Nucleus accumbens (tissue), 56 donors: ENCODE results near the gene THBS3.
"Not testable (repeated sequence)": the region's sequence is repeated elsewhere in the genome, so short reads cannot be mapped to it uniquely, and the experiment has no call there.

Experiments
- DNase-seq, 56 donors: peaks; one replicate each; lab custom pipeline; 2025; lab: John Stamatoyannopoulos, UW

The THBS3 gene

DNA sequence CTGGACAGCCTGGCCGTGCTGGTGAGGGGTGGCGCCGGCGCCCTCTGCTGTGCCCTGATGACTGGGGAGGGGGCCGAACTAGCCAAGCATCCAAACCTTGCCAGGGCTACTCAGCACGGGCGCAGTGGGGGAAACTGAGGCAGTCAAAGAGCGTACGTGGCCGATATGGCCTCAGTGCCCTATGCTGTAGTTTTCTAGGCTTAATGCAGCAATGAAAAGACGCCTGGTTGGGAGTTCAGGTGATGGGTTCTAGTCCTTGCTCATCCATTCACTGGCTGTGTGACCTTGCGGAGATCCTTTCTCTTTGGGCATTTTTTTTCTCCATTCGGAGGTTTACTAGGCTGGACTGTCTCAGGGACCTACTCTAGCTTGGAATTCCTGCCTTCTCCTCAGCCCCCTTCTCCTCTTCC, 1.6 kb upstream of the THBS3 start:
- no peak for DNase-seq

DNA sequence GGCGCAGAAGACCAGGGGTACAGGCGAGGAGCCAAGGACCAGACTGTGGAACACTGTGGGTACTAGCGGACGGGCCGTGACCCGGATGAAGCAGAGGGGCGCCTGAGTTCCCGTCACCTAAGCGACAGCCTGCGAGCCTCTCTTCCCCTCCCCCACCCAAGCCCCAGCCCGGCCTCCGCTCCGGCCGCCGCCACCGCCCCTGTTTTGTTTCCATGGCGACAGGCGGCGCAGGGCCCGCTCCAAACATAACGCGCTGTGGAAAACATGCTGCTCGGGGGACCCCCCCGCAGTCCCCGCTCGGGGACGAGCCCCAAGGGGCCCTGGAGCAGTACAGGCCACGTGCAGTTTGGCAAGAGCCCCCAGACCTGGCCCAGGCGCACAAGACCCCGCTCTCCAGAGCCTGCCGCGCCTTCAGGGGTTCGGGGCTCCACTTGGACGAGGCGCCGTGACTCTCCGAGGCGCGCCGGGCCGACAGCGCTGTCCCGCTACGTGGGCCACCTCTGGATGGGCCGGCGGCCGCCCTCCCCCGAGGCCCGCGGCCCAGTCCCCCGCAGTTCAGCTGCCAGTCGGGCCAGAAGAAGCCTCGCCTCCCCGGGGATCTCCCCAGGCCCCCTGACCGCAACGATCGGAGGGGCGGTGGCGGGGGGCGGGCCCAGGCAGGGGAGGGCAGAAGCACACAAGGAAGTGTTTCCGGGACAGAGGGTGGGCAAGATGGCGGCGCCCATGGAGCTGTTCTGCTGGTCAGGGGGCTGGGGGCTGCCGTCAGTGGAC, 1.0 kb upstream of the THBS3 start, which contains the start of gene MTX1:
Gene MTX1 (plus strand): TSS at position 155 of the 771 bp plus-strand sequence. CDS start 110 bp downstream, at position 265.
- DNase-seq, result peak in 55 of 56 donors; percentile 44 to 92 (median 77)

DNA sequence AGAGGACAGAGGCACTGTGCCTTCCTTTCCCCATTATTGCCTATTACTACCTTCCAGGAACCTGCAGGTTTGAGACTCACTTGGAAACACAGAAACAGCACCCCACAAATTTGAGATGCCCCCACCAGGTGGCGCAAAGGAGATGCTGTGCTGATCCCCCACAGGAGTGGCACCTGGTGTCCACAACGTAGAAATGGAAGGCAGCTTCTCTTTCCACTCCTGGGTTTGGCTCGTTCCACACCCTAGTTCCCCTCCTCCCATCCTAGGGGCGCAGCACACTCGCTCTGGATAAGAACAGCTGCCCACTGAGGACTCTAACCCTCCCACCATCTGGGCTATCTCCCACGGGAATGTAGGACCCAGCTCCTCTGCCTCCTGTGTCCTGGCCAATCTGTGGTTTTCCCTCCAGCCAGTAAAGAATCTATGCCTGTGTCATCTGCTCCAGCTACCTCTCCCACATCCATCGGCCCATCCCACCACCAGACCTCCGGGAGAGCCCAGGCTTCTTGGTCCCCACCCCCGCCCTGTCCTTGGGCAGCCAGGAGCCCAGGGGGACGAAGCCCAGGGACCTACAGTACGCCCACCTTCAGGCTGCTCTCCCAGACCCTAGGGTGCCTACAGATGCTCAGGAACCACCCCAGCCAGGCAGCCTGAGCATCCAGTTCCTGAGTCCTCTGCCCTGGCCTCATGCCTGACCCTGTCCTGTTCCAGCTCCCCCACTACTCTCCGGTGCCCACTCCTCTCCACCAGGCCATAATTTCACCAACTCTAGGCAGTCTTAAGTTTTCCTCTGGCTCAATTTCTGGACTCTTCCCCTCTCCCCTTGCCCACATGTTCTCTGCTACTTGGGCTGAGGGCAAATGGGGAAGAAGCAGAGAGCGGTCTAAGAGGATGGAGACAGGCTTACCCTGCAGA, 549 bp downstream of the THBS3 start:
- DNase-seq, result peak in 53 of 56 donors; percentile 17 to 92 (median 59)

DNA sequence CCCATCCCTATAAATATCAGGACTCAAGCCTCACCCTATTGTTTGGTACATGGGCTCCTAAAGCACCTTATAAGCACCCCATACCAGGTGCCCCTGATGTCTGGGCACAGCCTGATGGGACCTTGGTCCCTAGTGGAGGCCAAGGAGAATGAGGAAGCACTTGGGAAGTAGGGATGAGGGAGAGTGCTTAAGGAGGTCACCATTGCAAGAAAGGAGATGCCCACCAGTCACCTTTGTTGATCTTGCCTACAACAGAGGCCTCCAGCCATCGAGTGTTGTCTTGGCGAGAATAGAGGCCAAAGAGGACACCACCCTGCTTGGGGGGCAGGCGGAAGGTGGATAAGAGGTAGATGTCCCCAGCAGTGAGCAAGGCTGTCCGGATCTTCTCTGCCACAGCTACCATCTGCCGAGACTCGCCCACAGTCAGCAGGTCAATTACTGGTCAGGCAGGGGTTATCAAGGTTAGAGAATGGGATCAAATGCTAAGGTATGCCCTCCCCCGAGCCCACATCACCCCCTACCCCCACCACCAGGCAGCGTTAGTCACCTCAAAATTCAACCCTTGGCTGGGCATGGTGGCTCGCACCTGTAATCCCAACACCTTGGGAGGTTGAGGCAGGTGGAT, 1.6 kb downstream of the THBS3 start:
- DNase-seq, result no peak

DNA sequence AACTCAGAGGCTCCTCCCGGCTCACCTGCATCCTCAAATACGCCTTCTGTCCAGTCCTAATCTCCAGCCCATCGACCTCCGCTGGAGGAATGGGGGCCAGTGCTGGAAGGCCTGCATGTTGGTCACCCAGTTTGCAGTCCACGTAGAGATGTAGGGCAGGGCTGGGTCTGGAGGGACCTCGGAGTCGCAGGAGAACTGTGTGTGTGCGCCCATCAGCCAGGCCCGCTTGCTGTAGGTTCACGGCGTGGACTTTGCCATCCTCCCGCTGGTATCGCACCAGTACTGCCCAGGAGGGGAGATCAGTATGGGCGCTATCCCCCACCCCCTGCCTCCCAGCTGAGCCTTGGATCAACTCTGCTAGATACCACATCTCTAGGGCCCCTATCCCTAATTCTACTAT, 2.7 kb downstream of the THBS3 start:
- no peak for DNase-seq

DNA sequence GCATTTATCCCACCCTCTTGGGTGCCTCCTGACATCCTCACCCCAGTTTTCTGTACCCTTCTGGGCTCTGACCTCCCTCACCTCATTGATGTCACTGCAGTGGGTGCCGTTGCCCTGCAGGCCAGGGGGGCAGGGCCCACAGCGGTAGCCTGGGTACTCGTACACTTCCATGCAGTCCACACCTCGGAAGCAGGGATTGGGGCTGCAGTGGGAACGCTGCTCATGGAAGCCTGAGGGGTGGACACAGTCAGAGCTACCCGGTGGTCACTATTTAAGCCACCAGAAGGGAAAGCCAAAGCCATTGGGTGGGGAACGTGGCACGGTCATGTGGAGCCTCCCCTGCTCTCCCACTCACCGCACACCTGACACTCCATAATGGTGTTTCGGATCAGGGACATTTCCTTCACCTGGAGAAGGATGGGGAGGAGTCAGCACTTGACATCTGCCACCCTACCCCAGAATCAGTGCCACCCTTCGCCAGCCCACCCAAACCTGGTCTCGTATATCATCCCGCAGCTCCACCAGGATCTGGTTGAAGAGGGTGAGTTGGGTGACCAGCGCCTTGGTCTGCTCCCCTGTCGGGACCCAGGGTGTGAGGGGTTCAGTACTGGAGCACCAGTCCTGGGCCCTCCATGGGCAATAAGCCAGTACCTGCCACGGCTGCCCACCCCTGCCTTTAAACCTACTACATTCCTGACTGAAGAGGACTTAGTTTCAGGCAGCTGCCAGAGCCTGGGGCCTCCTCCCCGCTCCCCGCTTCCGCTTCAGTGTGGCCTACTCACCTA, 4.8 kb downstream of the THBS3 start:
- no peak for DNase-seq

DNA sequence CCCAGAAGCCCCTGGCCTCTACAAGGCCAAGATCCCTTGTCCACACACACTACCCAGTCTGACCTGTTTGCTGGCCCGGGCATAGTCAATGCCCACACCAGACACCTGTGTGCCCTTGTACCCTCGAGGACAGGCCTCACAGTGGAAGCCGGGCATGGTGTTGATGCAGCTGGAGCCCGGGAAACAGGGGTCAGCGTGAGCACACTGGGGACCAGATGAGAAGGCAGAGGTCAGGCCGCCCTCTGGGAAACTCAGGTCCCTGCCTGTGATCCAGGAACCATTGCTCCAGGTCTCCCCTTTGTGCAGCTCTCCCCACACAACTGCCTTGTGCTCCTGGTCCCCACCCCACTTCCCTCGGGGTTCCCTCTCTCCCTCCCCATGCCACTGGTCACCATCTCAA, 5.5 kb downstream of the THBS3 start:
- DNase-seq, result no peak

DNA sequence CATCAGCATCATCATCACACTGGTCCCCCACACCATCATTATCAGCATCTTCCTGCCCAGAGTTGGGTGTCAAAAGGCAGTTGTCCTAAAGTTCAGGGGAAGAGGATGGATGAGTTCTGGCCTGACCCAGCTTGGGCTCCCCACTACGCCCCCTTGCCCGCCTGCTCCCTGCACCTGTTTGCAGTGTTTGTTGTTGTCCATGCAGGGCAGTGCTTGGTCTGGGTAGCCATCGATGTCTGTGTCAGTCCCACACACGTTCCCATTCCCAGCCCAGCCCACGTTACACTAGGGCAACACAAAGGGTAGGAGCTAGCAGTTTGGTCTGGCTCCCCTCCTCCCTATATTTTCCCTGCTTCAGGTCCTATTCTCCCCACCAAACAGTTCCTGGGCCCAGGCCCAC, 6.8 kb downstream of the THBS3 start:
- no peak for DNase-seq

DNA sequence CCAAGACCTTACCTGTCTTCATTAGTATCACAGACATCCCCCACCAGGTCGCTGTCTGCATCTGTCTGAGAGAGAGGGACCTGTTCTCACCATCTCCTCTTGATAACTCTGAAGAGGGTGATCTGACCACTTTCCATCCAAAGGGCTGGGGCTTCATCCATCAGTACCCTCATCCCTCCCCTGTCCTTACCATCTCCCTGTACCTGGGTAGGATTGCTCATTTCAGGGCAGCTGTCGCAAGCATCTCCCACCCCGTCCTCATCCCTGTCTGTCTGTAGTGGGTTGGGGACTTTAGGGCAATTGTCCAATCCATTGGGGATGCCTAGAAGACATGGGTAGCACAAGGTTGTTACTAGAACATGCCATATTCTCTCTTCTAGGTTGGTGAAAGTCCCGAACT, 7.9 kb downstream of the THBS3 start:
- no peak for DNase-seq

DNA sequence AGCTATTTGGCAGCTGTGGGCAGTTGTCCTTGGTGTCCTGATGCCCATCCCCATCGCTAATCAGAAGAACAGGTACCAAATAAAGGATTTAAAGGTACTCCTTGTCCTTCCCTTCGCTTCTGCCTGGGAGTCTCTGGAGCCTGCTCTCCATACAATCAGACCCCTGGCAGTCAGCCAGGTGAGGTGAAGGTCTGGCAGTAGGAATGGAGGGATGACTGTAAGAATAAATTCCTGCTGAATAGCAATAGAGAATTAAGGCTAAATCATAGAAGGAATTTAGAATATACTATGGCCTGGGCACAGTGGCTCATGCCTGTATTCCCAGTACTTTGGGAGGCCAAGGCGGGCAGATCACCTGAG, 9.2 kb downstream of the THBS3 start:
- no peak for DNase-seq

DNA sequence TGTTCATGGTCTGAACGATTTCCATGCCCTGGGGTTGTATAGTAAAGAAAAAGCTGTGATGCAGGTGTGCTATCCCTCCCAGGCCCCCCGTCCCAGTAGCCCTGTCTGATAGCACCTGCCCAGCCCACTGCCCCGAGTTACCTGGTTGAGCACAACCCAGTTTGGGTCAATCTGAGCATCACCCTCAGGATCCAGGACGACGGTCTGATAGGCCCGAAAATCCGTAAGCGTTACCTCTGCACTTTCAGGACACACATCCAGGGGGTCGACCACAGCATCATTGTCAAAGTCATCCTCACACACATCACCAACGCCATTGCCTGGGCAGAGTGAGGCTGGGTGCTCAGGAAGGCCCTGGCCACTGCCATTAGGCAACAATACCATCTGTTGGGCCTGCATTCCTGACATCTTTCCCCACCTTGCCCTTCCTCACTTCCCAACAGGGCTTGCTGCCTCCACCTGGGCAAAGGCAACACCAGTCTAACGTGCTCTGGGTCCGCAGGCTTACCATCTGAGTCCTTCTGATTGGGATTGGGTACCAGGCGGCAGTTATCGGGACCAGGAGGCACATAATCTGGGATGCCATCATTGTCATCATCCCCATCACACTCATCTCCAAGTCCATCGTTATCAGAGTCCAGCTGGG, 9.7 kb downstream of the THBS3 start:
- no peak for DNase-seq

DNA sequence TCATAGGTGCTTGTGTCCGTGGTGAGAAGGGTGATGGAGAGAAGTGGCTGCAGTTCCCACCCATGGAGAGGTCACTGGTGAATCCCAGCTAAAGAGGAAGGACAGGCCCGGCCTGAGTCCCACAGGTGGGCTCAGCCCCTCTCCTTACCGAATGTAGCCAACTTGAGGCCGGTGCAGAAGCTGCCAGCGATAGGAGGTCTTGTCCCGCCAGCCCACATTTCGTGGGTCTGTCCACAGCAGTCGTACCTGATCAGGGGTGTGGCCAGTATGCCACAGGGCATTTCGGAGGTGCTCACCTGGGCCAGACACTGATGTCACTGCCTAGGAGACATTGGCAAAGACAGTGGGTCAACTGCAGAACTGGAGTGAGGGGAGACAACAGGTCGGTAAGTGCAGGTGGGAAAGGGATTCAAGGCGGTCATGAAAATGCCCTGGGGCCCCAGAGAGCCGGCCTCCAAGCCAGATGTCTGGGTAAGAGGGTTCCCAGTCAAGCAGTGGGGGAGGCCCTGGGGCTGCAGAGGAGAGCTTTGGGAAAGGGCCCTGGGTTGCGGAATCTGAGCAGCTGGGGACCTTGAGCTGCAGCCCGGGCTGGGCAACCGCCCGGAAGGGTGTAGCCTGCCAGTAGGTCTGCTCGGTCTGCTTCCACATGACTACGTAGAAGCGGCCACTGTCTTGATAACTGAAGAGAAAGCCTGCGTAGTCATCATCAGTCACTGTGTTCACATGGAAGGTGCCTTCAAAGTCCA, 10.6 kb downstream of the THBS3 start:
- peak in 15 of 56 donors; percentile 22 to 55 (median 39) for DNase-seq

DNA sequence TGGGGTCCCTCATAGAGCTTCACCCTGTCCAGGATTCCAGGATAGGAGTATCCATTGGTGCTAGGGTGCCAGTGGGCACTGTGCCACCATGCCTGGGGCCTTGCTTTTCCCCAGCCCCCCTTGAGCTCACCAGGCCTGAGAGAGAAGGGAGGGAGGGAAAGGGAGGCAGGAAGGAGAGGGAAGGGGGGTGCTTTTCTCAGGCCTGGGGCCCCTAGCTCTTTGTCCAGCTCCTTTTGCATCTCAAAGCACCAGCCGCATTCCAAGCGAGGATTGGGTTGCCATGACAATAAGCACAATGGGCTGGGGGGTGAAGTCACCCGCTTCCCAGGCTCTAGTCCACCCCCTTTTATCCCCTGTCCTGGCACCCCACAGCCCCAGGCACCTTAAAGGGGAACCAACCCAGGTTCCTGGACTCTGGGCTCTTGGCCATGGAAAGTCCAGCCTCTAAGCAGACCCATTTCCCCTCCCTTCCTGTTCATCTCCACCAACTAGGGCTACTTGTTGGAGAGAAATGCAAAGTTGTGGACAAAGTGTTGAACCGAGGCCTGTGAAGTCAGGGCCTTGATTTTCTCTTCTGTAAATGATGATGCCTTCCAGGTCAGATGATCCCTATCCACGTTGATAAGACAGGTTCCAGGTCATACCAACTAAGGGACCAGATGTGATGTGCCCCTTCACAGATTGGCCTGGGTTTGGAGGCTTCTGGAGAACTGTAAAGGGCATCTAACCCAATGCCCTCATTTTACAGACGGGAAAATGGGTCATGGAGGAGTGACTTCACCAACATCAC, 11.4 kb downstream of the THBS3 start:
- peak in 46 of 56 donors; percentile 15 to 89 (median 50) for DNase-seq

DNA sequence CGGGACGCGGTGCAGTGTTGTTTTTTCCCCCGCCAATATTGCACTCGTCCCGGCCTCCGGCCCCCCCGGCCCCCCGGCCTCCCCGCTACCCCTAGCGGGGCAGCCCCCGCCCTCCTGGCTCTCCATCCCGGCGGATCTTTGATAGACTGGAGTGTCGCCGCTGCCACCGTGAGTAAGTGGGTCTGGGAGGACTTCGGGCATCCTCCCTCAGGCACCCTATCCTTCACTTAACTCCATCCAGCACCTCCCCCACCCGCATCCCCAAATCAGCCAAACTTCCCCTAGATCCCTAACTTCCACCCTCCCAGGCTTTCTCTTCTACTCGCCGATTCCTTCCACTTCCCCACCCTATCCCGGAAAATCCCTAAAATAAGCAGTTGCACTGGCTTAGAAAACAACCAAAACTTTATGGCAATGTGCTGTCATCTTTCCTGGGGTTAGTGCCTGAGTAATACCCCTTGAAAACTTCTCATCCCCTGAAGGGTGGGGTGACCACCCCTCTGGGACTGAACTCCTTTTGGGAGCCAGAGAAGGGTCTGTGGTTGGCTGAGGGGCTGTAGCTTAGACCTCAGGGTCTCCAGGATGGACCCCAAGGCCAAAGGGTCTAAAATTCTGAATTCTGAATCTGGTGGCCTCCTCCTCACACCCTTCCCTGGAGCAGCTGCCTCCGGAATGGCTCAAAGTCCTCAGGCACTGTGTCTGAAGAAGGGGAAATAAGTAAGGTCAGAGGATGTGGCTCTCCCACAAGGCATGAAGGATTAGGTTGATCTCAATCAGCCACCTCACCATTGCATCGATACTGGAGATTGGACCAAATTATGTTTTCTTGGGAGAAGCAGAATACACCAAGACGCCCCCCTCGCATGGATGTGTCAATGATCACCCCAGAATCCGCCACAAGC, 12.2 kb downstream of the THBS3 start:
- peak in 1 of 56 donors; percentile 38 for DNase-seq

DNA sequence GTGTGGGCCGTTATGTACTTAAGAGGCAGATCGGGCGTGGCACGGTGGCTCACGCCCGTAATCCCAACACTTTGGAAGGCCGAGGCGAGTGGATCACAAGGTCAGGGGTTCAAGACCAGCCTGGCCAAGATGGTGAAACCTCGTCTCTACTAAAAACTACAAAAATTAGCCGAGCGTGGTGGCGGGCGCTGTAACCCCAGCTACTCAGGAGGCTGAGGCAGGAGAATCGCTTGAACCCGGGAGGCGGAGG, 13.8 kb downstream of the THBS3 start:
- DNase-seq, result not testable (repeated sequence)

DNA sequence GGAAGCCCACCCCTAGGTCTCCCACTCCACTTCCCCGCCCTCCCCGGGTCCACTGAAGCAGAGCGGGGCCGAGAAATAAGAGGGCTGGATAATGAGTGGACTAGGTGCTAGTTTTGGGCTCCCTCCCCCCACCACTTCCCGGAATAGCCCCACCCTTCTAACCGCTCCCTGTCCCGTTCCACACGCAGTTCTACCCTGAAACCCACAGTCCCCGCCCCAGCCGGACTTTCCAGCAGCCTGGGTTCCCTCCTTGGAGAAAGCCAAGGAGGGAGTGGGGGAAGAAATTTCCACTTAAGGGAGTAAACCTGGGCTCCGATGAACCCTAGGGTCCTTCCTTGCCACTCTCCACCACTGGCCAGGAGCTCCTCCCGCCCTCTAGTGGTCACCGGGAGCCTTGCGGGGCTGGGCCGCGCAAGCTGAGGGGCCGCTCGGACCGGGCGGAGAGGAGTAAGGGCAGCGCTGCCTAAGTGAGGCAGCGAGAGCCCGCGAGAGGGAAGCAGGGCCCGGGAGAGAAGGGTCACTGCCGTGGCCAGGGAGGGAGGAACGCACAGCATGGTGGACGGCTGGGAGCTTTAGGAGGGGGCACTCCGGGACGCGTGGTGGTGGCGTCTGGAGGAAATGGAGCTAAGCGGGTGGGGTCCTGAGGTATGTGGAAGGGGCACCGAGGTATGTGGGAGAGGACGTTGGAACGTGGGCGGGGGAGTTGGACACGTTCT, 14.3 kb downstream of the THBS3 start:
- DNase-seq, result peak in 49 of 56 donors; percentile 21 to 84 (median 57)
